Esophagus squamous epithelium (tissue), 5 donors: ENCODE measurements around the gene HAUS6. TPM values are rescaled to one million over a fixed set of nuclear protein-coding genes. Genes with fewer than 3 reads are reported as not detected.
"Not testable (repeated sequence)": the region's sequence is repeated elsewhere in the genome, so short reads cannot be mapped to it uniquely, and the experiment has no call there.

Experiments used
- DNase-seq: peaks from one replicate; lab custom pipeline; 2025; lab: John Stamatoyannopoulos, UW
- H3K27ac ChIP-seq, 4 donors: fragments of 200-600 bp; sonication (generic); one replicate each; pipeline ENCODE4 v1.5.1; 2016 to 2019; ENCODE audit warnings: mild to moderate bottlenecking in 1 of 4
- H3K27me3 ChIP-seq, 4 donors: fragments of 200-600 bp; sonication (generic); 1 replicate in 3 of 4; 2 replicates in 1 of 4; pipeline versions ENCODE4 v1.5.1 to v1.6.0; 2017 to 2021; ENCODE audit warnings: antibody characterized with exemption in 1 of 4
- H3K36me3 ChIP-seq, 3 donors: fragments of 200-600 bp; sonication (generic); one replicate each; pipeline ENCODE4 v1.5.1; 2016 to 2019
- H3K4me1 ChIP-seq, 3 donors: fragments of 200-600 bp; sonication (generic); one replicate each; pipeline ENCODE4 v1.5.1; 2017 to 2019
- H3K4me3 ChIP-seq, 4 donors: fragments of 200-600 bp; sonication (generic); 1 replicate in 3 of 4; 2 replicates in 1 of 4; pipeline ENCODE4 v1.5.1; 2016 to 2019; ENCODE audit warnings: mild to moderate bottlenecking in 2 of 4, moderate library complexity in 1 of 4
- H3K9me3 ChIP-seq, 3 donors: fragments of 200-600 bp; sonication (generic); one replicate each; pipeline ENCODE4 v1.5.1; 2016 to 2019
- CTCF ChIP-seq, 6 experiments: fragments of 450-650 bp in 4 of 6; fragments of 200-600 bp in 2 of 6; sonication (generic) in 2 of 6; IDR thresholded peaks; one replicate each; pipeline ENCODE4 v1.5.1; 2016 to 2019; ENCODE audit warnings: antibody characterized with exemption in 6 of 6, mild to moderate bottlenecking in 4 of 6, moderate library complexity in 4 of 6
- POLR2A ChIP-seq, 4 donors: fragments of 450-650 bp; IDR thresholded peaks; one replicate each; pipeline ENCODE4 v1.6.1; 2017; ENCODE audit warnings: antibody characterized with exemption in 4 of 4, mild to moderate bottlenecking in 4 of 4, moderate library complexity in 3 of 4
- WGBS, 2 donors: methylation state at CpG; one replicate each; pipeline ENCODE4 v1.1.5; 2018; 5-methylcytosine and 5-hydroxymethylcytosine counted together
- intact Hi-C: fragments of 100-400 bp; cut with DNase I; formaldehyde crosslinking; loops from one replicate; pipeline ENCODE4 v1.15.0; 2022
- total RNA-seq, 4 donors: library from RNA; depleted of rRNA; stranded (reverse); fragments of >200 nt; gene quantifications; one replicate each; pipeline ENCODE4 v1.1.0, GENCODE V29; 2016
- donor health status: DM: yes; HTN: yes; CAD: no.

HAUS6 gene
- total RNA-seq, 4 donors from 2014 or later, result 3.1 to 9.3 (median 9.0) TPM

- 57 to 68% methylated on average over 12 to 14 of the region's 14 CpGs for WGBS, 2 donors
- TF ChIP-seq POLR2A (IDR thresholded peaks at IDR 0.05) (no peak), CTCF (IDR thresholded peaks at IDR 0.05) (no peak)
Measured at GRCh38 chr9:19104515-19105282, 2.0 kb upstream of the HAUS6 start.

GRCh38 chr9:19102181-19102630 is 498 bp downstream of the HAUS6 start:
- H3K4me3 ChIP-seq, result peak overlapping the region; percentile 64 to 87 (median 76)
- intact Hi-C loops, result no loop called here
- no peaks in the 10 kb centered on the region for H3K27me3 ChIP-seq
- 0% methylated on average over 3 to 6 of the region's 21 CpGs for WGBS, 2 donors
- peak overlapping the region; percentile 82 to 94 (median 90) for H3K27ac ChIP-seq
- TF ChIP-seq CTCF (IDR thresholded peaks at IDR 0.05) (no peak), POLR2A (IDR thresholded peaks at IDR 0.05) (no peak)
- no peaks in the 10 kb centered on the region for H3K9me3 ChIP-seq
- peaks cover 8 to 37% (median 11%) of the 10 kb centered on the region in 3 donors for H3K4me1 ChIP-seq
- H3K36me3 ChIP-seq, result peaks cover 0 to 6% (median 0%) of the 10 kb centered on the region in 3 donors
- no peak for DNase-seq

More at GRCh38 chr9:19104515-19105282, 2.0 kb upstream of the HAUS6 start:
- no peak overlapping the region for H3K4me3 ChIP-seq
- H3K36me3 ChIP-seq, result peaks cover 0 to 6% (median 0%) of the 10 kb centered on the region in 3 donors
- H3K27ac ChIP-seq, result no peak overlapping the region
- no peak for DNase-seq
- no peaks in the 10 kb centered on the region for H3K9me3 ChIP-seq
- intact Hi-C loops, result no loop called here
- peaks cover 8 to 37% (median 11%) of the 10 kb centered on the region in 3 donors for H3K4me1 ChIP-seq
- H3K27me3 ChIP-seq, result no peaks in the 10 kb centered on the region

GRCh38 chr9:19101203-19101602 is 1.5 kb downstream of the HAUS6 start:
- Histone ChIP-seq H3K9me3 (no peaks in the 10 kb centered on the region), H3K36me3 (peaks cover 0 to 8% (median 0%) of the 10 kb centered on the region in 3 donors), H3K4me3 (peak overlapping the region in 2 of 4 donors; percentile 64 to 84), H3K4me1 (peaks cover 8 to 37% (median 11%) of the 10 kb centered on the region in 3 donors), H3K27ac (no peak overlapping the region), H3K27me3 (no peaks in the 10 kb centered on the region)
- TF ChIP-seq CTCF (IDR thresholded peaks at IDR 0.05) (no peak), POLR2A (IDR thresholded peaks at IDR 0.05) (no peak)
- WGBS, 2 donors, result 59 to 71% methylated on average over 6 to 8 of the region's 8 CpGs
- DNase-seq, result no peak
- intact Hi-C loops, result no loop called here

- Histone ChIP-seq H3K4me1 (peaks cover 8 to 26% (median 11%) of the 10 kb centered on the region in 3 donors), H3K36me3 (peaks cover 4 to 43% (median 12%) of the 10 kb centered on the region in 3 donors)
- H3K4me3 ChIP-seq, intact Hi-C loops, H3K9me3 ChIP-seq, DNase-seq, H3K27ac ChIP-seq, H3K27me3 ChIP-seq: not testable (repeated sequence)
Measured at GRCh38 chr9:19097431-19097830, 5.3 kb downstream of the HAUS6 start.

- H3K4me1 ChIP-seq, result peaks cover 0 to 5% (median 0%) of the 10 kb centered on the region in 3 donors
- intact Hi-C loops, result no loop called here
- H3K9me3 ChIP-seq, result no peaks in the 10 kb centered on the region
- no peak for DNase-seq
- H3K27ac ChIP-seq, result no peak overlapping the region
- no peak overlapping the region for H3K4me3 ChIP-seq
- no peak for TF ChIP-seq CTCF (IDR thresholded peaks at IDR 0.05)
- no peak for TF ChIP-seq POLR2A (IDR thresholded peaks at IDR 0.05)
- H3K36me3 ChIP-seq, result peaks cover 0 to 97% (median 28%) of the 10 kb centered on the region in 3 donors
- WGBS, 2 donors, result 78 to 86% methylated on average over 6 of the region's 6 CpGs
- H3K27me3 ChIP-seq, result no peaks in the 10 kb centered on the region
Measured at GRCh38 chr9:19087106-19088000, 15.4 kb downstream of the HAUS6 start.
